Brain microvascular endothelial cell (primary cell): ENCODE measurements around the gene SPATA4.
A peak's percentile ranks its signal among the peaks of the same experiment; 100 is the strongest.

Experiments used
- DNase-seq: peaks from one replicate; pipeline ENCODE4 v3.0.0-alpha.2; 2020
- H3K27ac ChIP-seq: fragments of 250-450 bp; sonication (Bioruptor Pico); 2 replicates; pipeline ENCODE4 v1.5.1; 2020; ENCODE audit warnings: mild to moderate bottlenecking, moderate library complexity
- H3K27me3 ChIP-seq: fragments of 250-450 bp; sonication (Bioruptor Pico); replicated peaks from 2 replicates; pipeline ENCODE4 v1.5.1; 2020; ENCODE audit warnings: mild to moderate bottlenecking
- H3K36me3 ChIP-seq: fragments of 250-450 bp; sonication (Bioruptor Pico); replicated peaks from 2 replicates; pipeline ENCODE4 v1.5.1; 2020; ENCODE audit warnings: mild to moderate bottlenecking
- H3K4me3 ChIP-seq: 2 replicates; pipeline ENCODE4 v1.5.1; 2011; ENCODE audit warnings: low read depth, mild to moderate bottlenecking, control low read depth, low read length, moderate library complexity
- in situ Hi-C: cut with HindIII; loops from 2 replicates; pipeline ENCODE4 v1.10.0; 2017; ENCODE audit warnings: low sequenced_read_pairs, low pct_ligation_motif_present
- TF ChIP-seq, protein P1 (sequence below): IDR thresholded peaks from 2 replicates; pipeline ENCODE4 v1.5.1; 2011; ENCODE audit warnings: low read depth, mild to moderate bottlenecking, moderate library complexity, low read length, control low read depth, inconsistent platforms; ENCODE audit errors: missing control alignments

SPATA4 gene

DNA sequence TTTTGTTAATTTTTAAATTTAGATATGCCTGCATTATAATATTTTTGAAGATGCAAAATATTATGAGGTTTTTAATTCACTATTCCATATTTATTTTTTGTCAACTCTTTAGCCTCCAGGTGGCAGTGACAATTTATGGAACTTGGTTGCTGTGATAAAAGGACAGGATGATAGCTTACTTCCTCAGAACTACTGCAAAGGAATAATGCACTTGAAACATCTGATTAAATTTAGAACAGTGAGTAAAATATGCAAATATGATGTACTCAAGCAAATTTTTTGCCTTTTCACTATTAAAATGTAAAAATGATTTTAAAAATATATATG, 45.1 kb downstream of the SPATA4 start:
- no peak overlapping the region for H3K27ac ChIP-seq
- in situ Hi-C loops = no loop called here
- H3K4me3 ChIP-seq = no peak overlapping the region
- no peaks in the 10 kb centered on the region for H3K27me3 ChIP-seq
- DNase-seq = peak; percentile 7
- TF ChIP-seq, protein P1, sequence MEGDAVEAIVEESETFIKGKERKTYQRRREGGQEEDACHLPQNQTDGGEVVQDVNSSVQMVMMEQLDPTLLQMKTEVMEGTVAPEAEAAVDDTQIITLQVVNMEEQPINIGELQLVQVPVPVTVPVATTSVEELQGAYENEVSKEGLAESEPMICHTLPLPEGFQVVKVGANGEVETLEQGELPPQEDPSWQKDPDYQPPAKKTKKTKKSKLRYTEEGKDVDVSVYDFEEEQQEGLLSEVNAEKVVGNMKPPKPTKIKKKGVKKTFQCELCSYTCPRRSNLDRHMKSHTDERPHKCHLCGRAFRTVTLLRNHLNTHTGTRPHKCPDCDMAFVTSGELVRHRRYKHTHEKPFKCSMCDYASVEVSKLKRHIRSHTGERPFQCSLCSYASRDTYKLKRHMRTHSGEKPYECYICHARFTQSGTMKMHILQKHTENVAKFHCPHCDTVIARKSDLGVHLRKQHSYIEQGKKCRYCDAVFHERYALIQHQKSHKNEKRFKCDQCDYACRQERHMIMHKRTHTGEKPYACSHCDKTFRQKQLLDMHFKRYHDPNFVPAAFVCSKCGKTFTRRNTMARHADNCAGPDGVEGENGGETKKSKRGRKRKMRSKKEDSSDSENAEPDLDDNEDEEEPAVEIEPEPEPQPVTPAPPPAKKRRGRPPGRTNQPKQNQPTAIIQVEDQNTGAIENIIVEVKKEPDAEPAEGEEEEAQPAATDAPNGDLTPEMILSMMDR = peak; percentile 23
- no peaks in the 10 kb centered on the region for H3K36me3 ChIP-seq

GRCh38 chr4:176149680-176150355, 45.6 kb downstream of the SPATA4 start:
- Histone ChIP-seq H3K4me3 (no peak overlapping the region), H3K27ac (no peak overlapping the region), H3K27me3 (no peaks in the 10 kb centered on the region), H3K36me3 (no peaks in the 10 kb centered on the region)
- no peak for DNase-seq
- TF ChIP-seq, protein P1 = no peak
- in situ Hi-C loops = no loop called here

- Histone ChIP-seq H3K36me3 (no peaks in the 10 kb centered on the region), H3K27ac (no peak overlapping the region), H3K27me3 (no peaks in the 10 kb centered on the region), H3K4me3 (no peak overlapping the region)
- no peak for DNase-seq
- in situ Hi-C loops = no loop called here
- TF ChIP-seq, protein P1 = no peak
Observed at GRCh38 chr4:176142253-176142652, 53.1 kb downstream of the SPATA4 start.

DNA sequence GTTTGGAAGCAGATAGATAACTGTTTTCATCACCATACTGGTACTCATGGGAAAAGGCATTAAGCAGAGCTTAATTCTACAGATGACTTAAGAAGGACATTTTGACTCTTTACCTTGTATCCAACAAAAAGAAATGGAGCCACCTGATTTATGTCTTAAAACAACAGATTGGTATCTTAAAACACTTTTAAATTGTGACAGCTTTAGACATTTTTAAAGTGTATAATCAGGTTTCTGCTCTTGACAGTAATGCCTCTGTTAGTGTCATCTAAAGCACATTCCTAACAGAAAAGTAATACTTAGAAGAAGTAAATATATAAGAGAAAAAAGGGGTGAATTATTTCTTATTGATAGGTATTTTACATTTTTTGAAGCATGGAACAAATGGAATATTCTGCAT, 55.9 kb downstream of the SPATA4 start:
- H3K36me3 ChIP-seq = no peaks in the 10 kb centered on the region
- H3K27me3 ChIP-seq = no peaks in the 10 kb centered on the region
- no peak overlapping the region for H3K4me3 ChIP-seq
- in situ Hi-C loops = no loop called here
- DNase-seq = no peak
- TF ChIP-seq, protein P1 = no peak
- no peak overlapping the region for H3K27ac ChIP-seq

- in situ Hi-C loops = no loop called here
Observed at GRCh38 chr4:176137631-176138030, 57.8 kb downstream of the SPATA4 start.

More at GRCh38 chr4:176137631-176138030, 57.8 kb downstream of the SPATA4 start:
- no peak overlapping the region for H3K27ac ChIP-seq
- no peaks in the 10 kb centered on the region for H3K36me3 ChIP-seq
- TF ChIP-seq, protein P1 = no peak
- H3K4me3 ChIP-seq = no peak overlapping the region
- no peak for DNase-seq
- no peaks in the 10 kb centered on the region for H3K27me3 ChIP-seq
